Measurements from ENCODE around the gene MORN1.
"Not testable (repeated sequence)": the region's sequence is repeated elsewhere in the genome, so short reads cannot be mapped to it uniquely, and the experiment has no call there.

The MORN1 gene

GRCh38 chr1:2302292-2302925 lies 88.9 kb downstream of the MORN1 start:
- no peak for DNase-seq

- DNase-seq: no peak
These were observed 89.6 kb downstream of the MORN1 start for GRCh38 chr1:2301607-2302291.

- peak; percentile 93 for DNase-seq
These were observed 90.3 kb downstream of the MORN1 start for GRCh38 chr1:2300851-2301606.

GRCh38 chr1:2300004-2300771 lies 91.2 kb downstream of the MORN1 start:
- peak; percentile 79 for DNase-seq

GRCh38 chr1:2299131-2299627 lies 92.2 kb downstream of the MORN1 start:
- no peak for DNase-seq

- DNase-seq: no peak
These were observed 92.7 kb downstream of the MORN1 start for GRCh38 chr1:2298685-2299084.

GRCh38 chr1:2297246-2298011 lies 93.9 kb downstream of the MORN1 start:
- DNase-seq: no peak

- DNase-seq: no peak
These were observed 94.7 kb downstream of the MORN1 start for GRCh38 chr1:2296614-2297013.

GRCh38 chr1:2296211-2296610 lies 95.1 kb downstream of the MORN1 start:
- not testable (repeated sequence) for DNase-seq

GRCh38 chr1:2295526-2295925 lies 95.8 kb downstream of the MORN1 start:
- DNase-seq: no peak

- no peak for DNase-seq
These were observed 96.7 kb downstream of the MORN1 start for GRCh38 chr1:2294725-2295078.

- no peak for DNase-seq
These were observed 97.2 kb downstream of the MORN1 start for GRCh38 chr1:2294033-2294724.

- DNase-seq: no peak
These were observed 98.5 kb downstream of the MORN1 start for GRCh38 chr1:2292725-2293450.

- DNase-seq: no peak
These were observed 99.8 kb downstream of the MORN1 start for GRCh38 chr1:2291577-2291976.

- peak; percentile 79 for DNase-seq
These were observed 100.5 kb downstream of the MORN1 start for GRCh38 chr1:2290595-2291510.

- no peak for DNase-seq
These were observed 101.2 kb downstream of the MORN1 start for GRCh38 chr1:2290171-2290578.

- no peak for DNase-seq
These were observed 101.7 kb downstream of the MORN1 start for GRCh38 chr1:2289607-2290006.

- no peak for DNase-seq
These were observed 102.4 kb downstream of the MORN1 start for GRCh38 chr1:2288816-2289536.

- DNase-seq: no peak
These were observed 103.0 kb downstream of the MORN1 start for GRCh38 chr1:2288311-2288710.
